HEK293T (cell line): Measurements from ENCODE around the gene RNU1-4.
"Not testable (repeated sequence)": the region's sequence is repeated elsewhere in the genome, so short reads cannot be mapped to it uniquely, and the experiment has no call there.

Experiments
- CTCF ChIA-PET: fragments of 350-600 bp; formaldehyde crosslinking; extraction: SDS; loops from one replicate; lab custom pipeline; 2021; ENCODE audit warnings: antibody characterized with exemption, inconsistent platforms; lab: Yijun Ruan, JAX
- POLR2A ChIA-PET: fragments of 350-600 bp; formaldehyde crosslinking; extraction: SDS; loops from one replicate; lab custom pipeline; 2020; ENCODE audit warnings: antibody characterized with exemption, inconsistent platforms; lab: Yijun Ruan, JAX
- DNase-seq: peaks from one replicate; pipeline ENCODE4 v3.0.0; 2012; ENCODE audit warnings: mixed read lengths; ENCODE audit errors: extremely low spot score

Gene RNU1-4

DNA sequence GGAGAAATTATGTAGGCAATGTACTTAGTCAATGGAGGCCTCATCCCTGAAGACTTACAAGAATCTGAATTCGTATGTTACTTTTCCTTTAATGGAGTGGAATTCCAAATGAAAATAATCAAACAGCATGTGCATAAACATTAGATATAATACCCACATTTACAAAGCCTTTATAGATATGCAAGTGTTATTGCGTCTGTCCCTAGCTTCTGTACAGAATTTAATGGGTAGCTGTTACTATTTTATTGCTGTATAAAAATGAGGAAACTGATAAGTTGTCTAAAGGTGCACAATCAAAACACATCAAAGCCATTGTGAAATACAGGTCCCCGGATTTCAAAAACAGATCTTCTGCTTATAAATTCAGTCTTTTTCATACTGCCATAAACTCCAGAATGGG is 12.5 kb downstream of the RNU1-4 start:
- CTCF ChIA-PET, result not testable (repeated sequence)

DNA sequence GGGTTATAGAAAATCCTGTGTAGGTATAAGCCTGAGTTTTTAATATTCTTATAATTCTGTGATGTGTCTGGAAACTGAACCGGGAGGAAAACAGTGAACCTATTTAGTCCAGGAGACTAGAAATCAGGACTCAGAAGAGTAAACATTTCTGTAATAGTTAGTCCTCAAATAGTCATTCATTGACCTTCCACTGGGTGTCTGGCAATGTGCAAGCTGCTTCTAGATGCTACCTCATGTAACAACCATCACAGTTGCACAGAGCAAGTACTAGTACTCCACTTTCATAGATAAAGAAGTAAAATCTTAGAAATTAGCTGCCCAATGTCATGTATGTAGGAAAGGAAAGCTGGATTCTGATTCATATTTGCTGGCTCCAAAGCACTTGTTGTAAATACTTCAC is 15.1 kb downstream of the RNU1-4 start:
- DNase-seq, POLR2A ChIA-PET, CTCF ChIA-PET: not testable (repeated sequence)

More for the DNA sequence above, 12.5 kb downstream of the RNU1-4 start:
- POLR2A ChIA-PET, DNase-seq: not testable (repeated sequence)

DNA sequence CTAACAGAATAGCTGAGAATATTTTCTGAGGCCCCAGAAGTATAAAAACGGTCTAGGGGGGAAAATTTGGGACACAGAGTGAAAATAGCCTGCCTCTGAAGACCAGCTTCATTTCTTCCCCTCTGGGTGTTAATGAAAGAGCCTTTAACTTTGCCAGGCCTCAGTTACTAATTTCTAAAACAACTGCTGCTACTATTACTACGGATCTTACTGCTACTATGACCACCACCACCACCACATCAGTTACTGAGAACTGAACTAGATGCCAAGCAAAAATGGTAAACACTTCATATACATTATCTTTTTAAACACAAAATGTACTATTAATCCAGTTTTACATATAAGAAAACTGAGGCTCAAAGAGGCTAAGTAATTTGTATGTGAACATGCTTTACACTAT is 15.6 kb downstream of the RNU1-4 start:
- CTCF ChIA-PET, DNase-seq, POLR2A ChIA-PET: not testable (repeated sequence)

DNA sequence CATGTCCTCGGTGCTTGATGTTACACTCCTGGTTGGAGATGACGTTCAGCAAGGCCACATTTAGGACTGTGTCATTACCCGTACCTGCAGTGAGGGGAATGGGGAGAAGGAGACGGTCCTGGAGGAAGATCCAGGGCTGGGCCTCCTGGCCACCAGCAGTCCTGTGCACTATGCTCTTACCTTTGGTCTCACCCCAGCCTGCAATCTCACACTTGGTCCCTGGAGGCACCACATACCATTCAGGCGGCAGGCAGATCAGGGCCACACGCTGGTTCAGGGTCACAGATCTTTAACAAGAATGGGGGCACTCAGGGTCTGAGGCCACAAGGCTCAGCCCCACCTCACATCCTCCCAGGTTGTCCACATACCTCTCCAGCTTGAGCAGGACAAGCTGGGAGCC is 17.3 kb downstream of the RNU1-4 start:
- CTCF ChIA-PET, DNase-seq, POLR2A ChIA-PET: not testable (repeated sequence)

DNA sequence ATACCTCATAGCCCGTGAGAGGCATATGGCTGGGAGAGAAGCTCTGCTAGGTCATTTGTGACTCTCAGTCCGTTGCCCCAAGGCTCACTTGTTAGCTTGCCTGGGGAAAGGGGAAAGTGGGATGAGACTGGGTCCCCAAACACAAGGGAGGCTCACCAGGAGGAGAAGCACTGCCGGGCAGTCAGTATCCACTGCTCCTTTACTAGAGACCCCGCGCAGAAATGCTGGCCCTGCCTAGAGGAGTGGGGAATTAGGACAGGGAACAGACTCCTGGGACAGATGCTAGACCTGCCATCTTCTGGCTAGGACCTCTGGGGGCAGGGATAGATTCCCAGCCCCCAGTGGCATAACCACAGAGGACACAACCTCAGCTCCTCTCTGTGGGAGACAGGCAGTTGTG is 17.7 kb downstream of the RNU1-4 start:
- POLR2A ChIA-PET, result not testable (repeated sequence)

DNA sequence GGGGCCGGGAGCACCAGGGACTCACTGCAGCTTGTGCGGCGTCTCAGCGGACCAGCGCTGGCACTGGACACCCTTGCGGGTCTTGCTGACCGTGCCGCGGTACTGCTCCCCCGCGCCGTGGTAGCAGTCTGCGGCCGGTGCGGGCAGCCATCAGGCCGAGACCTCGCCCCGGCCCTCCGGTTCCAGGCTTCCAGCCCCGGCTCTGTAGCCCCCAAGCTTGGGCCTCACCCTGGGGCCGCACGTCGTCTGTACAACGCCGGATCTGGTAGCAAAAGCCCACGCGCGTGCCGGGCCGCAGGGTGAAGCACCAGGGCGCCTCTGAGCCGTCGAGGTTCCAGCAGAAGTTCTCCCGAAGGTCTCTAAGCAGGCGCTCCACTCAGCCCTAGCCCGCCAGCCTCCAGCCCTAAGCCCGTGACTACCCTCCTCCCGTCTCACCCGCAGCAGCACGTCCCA is 18.8 kb downstream of the RNU1-4 start:
- POLR2A ChIA-PET, CTCF ChIA-PET, DNase-seq: not testable (repeated sequence)

More for the DNA sequence above, 17.7 kb downstream of the RNU1-4 start:
- DNase-seq, CTCF ChIA-PET: not testable (repeated sequence)

DNA sequence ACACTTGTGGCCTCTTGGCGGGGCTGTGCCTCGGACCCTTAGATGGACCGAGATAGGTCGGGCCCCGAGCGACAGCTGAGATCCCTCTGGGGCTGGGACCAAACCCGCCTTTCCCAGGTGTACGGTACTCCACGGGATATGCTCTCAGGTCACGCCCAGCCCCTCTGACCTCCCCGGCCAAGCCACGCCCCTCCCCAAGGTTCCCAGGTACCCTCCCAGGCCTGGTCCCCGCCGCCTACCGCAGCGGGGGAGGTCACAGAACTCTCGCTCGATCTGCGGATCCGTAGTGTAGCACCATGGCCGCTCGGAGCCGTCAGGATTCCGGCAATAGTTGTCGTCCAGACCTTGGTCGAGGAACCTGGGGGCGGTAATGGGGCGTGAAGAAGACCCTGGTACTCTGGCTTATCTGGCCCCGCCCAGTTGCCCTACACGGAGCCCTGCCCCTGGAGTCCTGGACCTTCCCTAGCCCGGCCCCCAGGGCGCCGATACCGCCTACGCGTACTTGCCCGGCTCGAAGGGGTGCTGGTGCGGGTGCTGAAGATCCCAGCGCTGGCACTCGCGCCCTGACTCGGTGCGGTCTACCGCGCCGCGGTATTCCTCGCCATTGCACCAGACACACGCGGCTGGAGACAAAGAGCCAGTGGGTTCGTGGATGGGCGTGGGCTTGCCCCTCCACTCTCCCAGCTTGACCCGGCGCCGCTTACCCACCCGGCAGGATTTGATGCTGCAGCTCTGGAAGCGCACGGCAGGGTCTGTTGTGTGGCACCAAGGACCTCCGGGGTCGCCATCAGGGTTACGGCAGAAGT is 19.5 kb downstream of the RNU1-4 start:
- POLR2A ChIA-PET, DNase-seq: not testable (repeated sequence)

DNA sequence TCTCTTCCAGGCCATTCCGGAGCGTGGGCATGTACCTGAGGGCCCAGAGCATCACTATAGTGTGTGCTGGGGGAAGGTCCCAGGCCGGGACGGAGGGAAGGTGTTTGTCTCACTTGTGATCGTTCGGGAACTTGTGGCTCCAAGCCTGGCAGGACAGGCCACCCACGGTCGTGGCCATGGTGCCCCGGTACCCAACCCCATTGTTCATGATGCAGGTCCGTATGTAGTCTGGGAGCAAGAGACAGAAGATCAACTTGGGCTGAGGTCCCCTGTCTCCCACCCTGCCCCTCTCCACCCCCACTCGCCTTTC is 20.1 kb downstream of the RNU1-4 start:
- CTCF ChIA-PET, DNase-seq, POLR2A ChIA-PET: not testable (repeated sequence)

More for the DNA sequence above, 19.5 kb downstream of the RNU1-4 start:
- CTCF ChIA-PET, result not testable (repeated sequence)

DNA sequence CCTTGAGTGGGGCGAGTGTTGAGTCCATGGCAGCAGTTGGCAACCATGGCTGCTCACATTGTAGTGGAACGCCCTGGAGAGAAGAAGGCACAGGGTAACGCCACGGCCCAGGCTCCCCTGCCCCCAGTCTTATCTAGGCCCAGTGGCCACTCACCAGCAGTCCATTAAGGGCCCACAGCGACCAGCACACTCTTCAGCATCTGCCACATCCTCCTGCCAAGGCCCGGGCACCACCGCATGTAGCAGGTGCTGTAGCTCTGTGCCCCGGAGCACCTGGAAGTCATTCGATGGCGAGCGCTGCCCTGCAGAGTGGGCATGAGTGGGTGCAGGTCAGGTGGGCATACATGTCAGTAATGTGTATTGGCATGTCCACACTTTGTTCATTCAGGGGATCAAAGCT is 20.5 kb downstream of the RNU1-4 start:
- DNase-seq, POLR2A ChIA-PET: not testable (repeated sequence)

DNA sequence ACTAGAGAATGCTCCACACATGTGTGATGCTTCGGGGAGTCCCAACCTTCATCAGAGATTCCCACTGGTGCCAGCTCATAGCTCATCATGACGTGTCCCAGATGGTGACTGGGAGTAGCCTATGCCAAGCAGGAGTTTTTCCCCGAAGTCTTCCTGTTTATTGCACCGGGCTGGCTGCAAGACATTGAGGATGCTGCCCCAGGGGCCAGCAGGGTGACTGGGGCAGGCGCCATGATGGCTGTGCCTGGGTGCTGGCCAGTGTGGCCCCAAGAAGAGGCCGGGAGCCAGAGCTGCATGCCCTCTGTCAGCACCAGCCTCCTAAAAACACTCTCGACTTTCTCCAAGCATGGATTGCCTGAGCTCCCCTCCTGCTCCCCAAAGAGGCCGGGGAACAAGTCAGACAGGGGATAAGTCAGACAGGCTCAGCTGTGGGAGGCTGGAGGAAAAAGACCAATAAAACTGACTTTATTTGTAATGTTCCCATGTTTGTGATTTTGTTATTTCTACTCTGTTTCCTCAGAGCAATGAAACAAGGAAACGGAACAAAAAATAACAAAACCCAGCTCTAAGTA is 24.0 kb downstream of the RNU1-4 start:
- DNase-seq, CTCF ChIA-PET, POLR2A ChIA-PET: not testable (repeated sequence)

More for the DNA sequence above, 20.5 kb downstream of the RNU1-4 start:
- CTCF ChIA-PET, result not testable (repeated sequence)

DNA sequence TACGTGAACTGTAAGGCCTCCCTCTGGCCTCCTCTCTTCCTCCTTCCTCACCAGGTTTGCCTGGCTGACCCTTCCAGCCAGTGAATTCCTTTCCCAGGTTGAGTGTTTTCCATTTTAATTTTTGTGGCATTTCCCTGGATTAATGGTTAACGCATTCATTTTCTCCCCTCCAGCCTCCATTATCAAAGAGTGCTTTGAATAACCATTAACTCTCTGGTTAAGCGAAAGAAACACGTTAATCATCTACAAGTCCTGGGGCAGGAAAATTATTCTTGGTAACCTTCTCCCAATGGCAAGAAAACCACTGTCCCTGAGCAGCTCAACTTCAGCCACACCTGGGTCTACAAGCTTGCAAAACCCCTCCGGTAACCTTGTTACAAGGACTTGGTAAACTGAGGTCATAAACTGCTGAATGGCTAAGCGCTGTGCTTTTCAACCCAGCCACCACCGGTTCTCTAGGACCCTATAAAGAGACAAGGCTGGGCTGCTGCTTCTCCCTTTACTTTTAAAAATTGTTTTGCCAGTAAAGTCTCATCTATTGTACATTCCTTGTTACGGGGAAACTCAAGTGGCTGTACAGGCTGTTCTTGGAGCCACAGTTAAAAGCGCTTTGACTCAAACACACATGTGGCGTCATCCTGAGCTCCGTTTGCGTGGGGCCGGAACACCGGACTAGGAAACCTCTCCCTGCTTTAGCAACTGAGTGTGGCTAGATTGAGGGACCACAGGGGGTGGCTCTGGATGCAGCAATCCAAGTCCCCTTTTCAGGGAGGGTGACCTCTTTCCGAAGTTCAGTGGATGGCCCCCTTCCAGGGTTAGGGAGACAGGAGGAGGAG is 24.7 kb downstream of the RNU1-4 start:
- POLR2A ChIA-PET, DNase-seq, CTCF ChIA-PET: not testable (repeated sequence)

DNA sequence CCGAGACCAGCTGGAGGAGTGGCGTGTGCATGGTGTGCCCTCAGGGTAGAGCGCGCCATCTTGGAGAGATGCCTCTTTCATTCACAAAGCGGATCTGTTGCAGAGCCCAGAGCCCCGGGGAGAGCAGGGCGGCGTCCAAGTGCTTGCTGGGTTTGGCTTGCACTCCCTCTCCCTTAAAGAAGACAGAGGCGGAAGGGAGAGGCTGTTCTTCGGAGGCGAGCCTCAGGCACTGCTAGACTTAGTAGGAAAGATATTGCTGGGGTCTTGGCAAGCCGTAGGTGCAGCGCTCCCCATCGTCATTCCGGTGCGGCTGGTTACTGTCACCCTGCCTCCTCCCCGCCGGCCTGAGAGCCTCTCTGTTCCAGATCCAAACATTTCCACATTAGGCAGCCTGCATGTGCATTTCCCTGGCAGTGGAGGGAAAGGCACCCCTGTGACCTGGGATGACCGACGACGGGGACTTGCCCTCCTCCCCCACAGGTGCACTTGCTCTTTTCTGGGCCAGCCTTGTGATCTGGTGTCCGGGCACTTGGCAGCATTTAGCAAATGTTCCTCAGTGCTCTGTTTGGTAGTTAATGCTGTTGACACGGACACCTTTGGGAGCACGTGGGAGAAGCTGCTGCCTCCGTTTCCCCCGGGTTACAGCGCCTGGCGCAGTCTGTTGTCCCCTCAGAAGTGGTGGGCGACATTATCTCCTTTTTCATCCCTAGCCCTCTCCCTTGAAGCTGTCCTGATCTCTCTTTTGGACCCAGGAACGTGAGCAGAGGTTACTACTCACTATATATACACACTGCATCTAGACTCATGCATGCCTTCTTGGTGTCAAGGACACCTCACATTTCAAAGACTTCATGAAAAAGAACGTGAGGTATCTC is 25.7 kb downstream of the RNU1-4 start:
- CTCF ChIA-PET, POLR2A ChIA-PET, DNase-seq: not testable (repeated sequence)

DNA sequence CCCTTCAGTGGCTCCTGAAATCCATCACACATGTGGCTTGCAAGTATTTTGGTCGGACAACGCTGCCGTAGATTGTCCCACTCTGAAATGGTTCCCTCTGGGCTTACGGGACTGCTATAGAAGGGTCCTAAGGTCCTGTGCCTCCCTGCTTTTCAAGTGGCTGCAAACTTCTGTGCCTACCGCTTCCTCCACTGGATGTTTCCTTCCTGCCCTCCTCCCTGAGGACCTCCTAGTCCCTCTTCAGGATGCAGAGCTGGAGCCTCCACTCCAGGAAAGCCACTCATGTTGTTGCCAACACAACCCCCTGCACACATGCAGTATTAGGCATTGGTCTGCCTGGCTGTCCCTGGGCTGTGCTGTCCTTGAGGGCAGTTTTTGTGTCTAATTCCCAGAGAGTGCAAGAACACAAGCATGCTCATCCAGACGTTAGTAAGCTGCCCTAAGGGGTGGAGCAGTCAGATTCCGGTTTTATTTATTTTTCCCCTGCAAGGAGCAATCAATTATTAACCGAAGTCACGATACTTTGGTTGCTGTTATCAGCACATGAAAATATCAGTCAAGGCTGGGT is 26.5 kb downstream of the RNU1-4 start:
- DNase-seq, POLR2A ChIA-PET, CTCF ChIA-PET: not testable (repeated sequence)

DNA sequence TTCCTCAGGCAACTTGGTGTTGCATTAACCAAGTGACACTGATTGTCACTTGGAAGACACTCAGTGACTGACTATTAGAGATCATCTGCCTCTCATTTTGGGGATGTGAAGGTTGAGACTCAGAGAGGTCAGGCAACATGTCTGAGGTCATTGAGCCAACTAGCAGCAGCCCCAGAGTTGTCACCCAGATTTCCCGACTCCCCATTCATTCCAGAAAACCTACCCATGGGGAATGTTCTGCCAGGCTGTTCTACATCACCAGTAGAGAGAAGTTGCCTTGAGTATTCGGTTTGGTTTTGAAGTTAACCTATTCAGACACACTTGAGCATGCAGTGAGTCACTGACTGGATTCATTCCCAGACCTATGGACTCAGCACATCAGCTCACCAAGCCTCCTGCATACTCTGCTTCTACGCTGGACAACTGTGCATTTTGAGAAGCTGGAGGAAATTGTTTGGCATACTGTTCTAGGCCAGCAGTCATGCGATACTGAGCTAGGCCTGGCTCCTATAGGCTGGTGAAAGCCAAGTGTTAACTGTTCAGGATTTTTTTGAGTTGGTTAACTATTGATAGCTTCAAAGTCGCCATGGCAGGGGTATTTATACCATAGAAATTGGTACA is 29.9 kb downstream of the RNU1-4 start:
- POLR2A ChIA-PET, result not testable (repeated sequence)

DNA sequence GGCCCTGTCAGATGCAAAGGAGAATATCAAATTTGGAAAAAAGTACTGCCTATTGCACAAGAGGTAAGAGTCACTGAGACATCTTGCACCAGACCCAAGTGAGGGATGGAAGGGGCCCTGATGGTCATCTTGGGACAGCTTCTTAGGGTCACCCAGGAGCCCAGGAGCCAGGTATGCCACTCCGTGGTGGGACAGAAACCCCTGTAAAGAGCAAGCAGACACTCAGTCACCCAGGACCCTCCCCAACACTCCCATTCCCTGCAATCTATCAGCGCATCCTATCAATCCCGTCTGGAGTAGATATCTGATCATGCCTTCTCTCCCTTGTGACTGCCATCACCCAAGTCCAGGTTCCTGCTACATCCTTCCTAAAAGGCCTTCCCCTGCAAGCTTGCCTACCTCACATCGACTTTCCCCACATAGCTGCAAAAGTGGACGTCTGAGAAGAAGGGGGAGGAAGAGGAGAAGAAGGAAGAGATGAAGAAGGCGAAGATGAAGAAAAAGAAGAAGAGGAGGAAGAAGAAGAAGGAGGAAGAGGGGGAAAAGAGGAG is 30.7 kb downstream of the RNU1-4 start:
- CTCF ChIA-PET, DNase-seq, POLR2A ChIA-PET: not testable (repeated sequence)

More for the DNA sequence above, 29.9 kb downstream of the RNU1-4 start:
- CTCF ChIA-PET, DNase-seq: not testable (repeated sequence)

DNA sequence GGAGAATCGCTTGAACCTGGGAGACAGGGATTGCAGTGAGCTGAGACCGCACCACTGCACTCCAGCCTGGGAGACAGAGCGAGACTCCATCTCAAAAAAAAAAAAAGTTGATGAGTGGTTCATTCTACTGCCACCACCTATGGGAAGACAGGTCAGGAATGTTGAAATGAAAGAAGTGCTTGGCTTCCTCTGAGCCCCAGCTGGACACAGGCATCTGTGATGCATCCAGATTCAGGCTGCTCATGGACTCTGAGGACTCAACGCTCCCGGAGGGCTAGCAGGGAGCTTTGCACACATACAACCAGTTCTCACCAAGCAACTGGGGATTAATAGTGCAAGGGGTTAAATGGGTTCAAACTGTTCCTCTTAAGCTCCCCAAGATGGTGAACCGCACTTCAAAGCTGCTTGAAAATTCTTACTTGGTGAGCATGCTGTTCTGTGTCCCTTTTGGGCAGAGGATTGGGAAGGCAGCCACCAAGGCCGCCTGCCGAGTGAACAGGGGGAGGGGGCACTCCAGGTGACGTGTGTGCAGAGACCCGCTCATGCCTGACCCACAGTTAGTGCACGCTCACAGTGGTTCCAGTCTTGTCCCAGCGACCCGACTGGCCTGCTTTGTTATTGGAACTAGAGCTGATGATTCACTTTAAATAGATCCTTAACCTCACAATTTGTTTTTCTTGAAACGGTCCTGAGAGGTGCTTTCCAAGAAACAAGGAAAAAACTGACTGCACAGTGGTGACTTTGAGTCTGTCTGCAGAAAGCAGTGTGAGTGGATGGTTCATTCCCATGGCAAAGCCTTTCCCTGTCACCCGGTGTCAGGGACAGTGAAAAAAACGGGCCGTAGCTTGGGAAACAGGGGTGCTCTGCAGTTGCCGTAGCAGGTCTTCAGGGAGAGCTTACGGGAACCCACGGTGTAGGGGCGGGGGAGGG is 32.2 kb downstream of the RNU1-4 start:
- POLR2A ChIA-PET, DNase-seq, CTCF ChIA-PET: not testable (repeated sequence)
